Lower leg skin (tissue), 3 donors: ENCODE results near the gene SLC22A1.

Experiments used
- CTCF ChIP-seq, 3 donors: fragments of 450-650 bp; IDR thresholded peaks; one replicate each; pipeline ENCODE4 v1.5.1; 2016; ENCODE audit warnings: antibody characterized with exemption in 3 of 3, mild to moderate bottlenecking in 3 of 3, moderate library complexity in 2 of 3
- POLR2A ChIP-seq, 2 donors: fragments of 450-650 bp; IDR thresholded peaks; one replicate each; pipeline ENCODE4 v1.6.1; 2016 to 2017; ENCODE audit warnings: antibody characterized with exemption in 2 of 2, mild to moderate bottlenecking in 1 of 2, moderate library complexity in 1 of 2

- no peak for TF ChIP-seq CTCF (IDR thresholded peaks at IDR 0.05)
- TF ChIP-seq POLR2A (IDR thresholded peaks at IDR 0.05) = no peak
Measured at GRCh38 chr6:160121558-160121957, at the start of gene SLC22A1.
